GM21576 (cell line): ENCODE data around the gene UNK.
"Not testable (repeated sequence)": the region's sequence is repeated elsewhere in the genome, so short reads cannot be mapped to it uniquely, and the experiment has no call there.

Experiments
- ATAC-seq: cut with Tn5 transposase; IDR thresholded peaks from one replicate; pipeline ENCODE4 v1.9.1; 2021; ENCODE audit warnings: mild to moderate bottlenecking, moderate library complexity; ENCODE audit not compliant: unreplicated experiment

Gene UNK

GRCh38 chr17:75753514-75754377, 30.9 kb upstream of the UNK start:
- peak; percentile 53 for ATAC-seq

DNA sequence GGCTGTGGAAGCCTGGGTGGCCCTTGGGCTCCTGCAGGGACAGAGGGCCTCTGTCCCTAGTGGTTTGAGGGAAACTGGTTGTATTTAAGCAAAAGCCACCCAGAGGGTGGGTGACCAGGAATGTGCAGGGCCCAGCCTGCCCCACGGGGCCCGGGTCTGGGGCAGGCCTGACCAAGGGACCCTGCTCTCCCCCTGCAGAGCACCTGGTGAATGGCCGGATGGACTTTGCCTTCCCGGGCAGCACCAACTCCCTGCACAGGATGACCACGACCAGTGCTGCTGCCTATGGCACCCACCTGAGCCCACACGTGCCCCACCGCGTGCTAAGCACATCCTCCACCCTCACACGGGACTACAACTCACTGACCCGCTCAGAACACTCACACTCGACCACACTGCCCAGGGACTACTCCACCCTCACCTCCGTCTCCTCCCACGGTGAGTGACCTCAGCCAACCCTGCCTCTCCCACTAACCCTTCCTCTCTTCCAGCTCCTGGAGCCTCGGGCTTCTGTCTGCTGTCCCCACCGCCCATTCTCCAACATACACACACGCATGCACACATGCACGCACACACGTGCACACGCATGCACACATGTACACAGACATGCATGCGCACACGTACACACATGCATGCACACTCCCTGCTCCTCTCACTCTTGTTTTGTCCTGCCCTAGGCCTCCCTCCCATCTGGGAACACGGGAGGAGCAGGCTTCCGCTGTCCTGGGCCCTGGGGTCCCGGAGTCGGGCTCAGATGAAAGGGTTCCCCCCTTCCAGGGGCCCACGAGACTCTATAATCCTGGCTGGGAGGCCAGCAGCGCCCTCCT, 30.0 kb upstream of the UNK start:
- ATAC-seq = no peak

DNA sequence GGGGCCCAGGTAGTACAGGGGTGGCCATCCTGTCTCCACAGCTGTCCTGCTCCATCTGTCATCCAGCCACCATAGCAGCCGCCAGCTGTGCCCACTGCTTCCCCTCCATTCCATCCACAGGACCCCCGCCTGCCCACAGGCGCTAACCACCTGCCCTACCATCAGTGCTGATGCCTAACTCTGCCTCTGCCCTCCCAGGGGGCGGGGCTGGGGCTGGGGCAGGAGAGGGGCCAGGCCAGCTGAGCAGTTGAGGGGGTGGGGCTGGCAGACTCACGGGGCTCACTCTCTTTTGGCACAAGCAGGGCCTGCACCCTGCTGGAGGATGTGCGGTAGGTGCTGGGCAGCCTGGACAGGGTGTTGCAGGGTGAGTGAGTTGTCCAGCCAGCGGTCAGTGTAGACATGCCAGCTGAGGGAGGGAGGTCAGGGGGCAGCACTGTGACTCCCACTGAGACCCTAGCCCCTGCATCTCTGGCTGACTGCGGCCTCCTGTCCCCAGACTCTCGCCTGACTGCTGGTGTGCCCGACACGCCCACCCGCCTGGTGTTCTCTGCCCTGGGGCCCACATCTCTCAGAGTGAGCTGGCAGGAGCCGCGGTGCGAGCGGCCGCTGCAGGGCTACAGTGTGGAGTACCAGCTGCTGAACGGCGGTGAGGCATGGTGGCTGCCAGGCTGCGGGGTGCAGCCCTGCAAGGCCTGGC, 29.3 kb upstream of the UNK start:
- no peak for ATAC-seq

GRCh38 chr17:75755990-75756389, 28.6 kb upstream of the UNK start:
- ATAC-seq = no peak

DNA sequence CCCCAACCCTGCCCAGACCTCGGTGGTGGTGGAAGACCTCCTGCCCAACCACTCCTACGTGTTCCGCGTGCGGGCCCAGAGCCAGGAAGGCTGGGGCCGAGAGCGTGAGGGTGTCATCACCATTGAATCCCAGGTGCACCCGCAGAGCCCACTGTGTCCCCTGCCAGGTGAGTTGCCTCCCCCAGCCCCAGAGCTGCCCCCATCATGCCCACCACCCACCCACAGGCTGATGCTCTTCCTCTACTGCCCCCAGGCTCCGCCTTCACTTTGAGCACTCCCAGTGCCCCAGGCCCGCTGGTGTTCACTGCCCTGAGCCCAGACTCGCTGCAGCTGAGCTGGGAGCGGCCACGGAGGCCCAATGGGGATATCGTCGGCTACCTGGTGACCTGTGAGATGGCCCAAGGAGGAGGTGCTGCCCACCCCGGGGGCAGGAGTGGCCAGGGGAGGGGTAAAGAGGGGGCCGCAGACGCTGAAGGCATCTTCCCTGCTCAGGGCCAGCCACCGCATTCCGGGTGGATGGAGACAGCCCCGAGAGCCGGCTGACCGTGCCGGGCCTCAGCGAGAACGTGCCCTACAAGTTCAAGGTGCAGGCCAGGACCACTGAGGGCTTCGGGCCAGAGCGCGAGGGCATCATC, 28.0 kb upstream of the UNK start:
- no peak for ATAC-seq

GRCh38 chr17:75757086-75757681, 27.4 kb upstream of the UNK start:
- ATAC-seq = no peak

DNA sequence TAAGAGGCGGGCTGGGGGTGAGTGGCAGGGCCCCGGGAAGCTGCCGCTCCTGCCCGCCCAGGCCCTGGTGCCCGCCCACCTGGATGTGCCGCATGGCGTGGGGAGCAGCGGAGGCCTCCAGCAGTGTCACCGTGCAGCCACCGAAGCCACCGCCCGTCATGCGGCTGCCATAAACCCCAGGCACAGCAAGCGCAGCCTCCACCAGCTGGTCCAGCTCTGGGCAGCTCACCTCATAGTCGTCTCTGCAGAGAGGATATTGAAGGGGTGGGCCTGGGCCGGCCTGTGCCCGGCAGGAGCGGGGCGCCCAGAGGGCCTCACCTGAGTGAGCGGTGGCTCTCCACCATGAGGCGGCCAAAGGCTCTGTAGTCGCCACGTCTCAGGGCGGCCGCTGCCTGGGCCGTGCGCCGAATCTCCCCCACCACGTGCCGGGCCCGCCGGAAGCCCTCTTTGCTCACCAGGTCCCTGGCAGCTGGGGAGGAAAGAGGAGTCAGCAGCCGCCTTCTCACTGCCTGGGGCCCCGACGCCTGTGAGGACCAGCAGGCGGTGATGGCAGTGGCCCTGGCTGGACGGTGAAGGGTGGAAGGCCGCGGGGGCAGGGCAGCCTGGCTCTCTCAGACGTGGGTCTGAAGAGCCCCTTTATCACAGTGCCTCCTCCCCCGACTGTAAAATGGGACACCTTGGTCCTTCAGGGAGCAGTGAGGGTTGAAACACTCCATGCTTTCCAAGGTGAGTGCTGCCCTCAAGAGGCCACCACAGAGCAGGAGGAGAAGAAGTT, 26.3 kb upstream of the UNK start:
- ATAC-seq = no peak

GRCh38 chr17:75759457-75759856, 25.1 kb upstream of the UNK start:
- ATAC-seq = no peak

DNA sequence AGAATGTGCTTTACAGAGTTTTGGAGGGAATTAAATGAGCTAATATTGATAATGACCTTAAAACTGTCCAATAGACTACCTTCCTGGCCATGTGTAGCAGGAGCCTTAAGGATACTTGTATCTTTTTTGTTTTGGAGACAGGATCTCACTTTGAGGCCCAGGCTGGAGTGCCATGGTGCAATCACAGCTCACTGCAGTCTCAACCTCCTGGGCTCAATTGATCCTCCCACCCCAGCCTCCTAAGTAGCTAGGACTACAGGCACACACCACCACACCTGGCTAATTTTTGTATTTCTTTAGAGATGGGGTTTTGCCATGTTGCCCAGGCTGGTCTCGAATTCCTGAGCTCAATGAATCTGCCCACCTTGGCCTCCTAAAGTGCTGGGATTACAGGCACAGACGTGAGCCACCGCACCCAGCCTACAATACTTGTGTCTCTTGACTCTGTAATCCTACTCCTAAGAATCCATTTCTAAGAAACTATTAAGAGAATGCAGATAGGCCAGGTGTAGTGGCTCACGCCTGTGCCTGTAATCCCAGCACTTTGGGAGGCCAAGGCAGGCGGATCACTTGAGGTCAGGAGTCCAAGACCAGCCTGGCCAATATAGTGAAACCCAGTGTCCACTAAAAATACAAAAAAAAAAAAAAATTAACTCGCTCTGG, 24.5 kb upstream of the UNK start:
- not testable (repeated sequence) for ATAC-seq

GRCh38 chr17:75762513-75763268, 21.9 kb upstream of the UNK start:
- no peak for ATAC-seq

DNA sequence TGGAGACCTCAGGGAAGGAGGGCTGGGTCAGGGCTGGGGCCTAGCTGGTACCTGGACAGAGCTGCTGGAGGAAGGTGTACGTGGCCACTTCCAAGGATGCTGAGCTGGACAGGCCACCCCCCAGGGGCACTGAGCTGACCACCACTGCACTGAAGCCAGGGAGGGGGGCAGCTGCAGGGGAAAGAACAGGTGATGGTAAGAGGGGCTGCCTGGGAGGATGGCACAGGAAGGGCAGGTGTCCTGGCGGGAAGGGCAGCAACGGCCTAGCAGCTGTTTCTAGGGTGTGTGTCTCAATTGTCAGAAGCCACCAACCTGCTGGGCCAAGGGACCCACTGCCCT, 21.4 kb upstream of the UNK start:
- no peak for ATAC-seq

DNA sequence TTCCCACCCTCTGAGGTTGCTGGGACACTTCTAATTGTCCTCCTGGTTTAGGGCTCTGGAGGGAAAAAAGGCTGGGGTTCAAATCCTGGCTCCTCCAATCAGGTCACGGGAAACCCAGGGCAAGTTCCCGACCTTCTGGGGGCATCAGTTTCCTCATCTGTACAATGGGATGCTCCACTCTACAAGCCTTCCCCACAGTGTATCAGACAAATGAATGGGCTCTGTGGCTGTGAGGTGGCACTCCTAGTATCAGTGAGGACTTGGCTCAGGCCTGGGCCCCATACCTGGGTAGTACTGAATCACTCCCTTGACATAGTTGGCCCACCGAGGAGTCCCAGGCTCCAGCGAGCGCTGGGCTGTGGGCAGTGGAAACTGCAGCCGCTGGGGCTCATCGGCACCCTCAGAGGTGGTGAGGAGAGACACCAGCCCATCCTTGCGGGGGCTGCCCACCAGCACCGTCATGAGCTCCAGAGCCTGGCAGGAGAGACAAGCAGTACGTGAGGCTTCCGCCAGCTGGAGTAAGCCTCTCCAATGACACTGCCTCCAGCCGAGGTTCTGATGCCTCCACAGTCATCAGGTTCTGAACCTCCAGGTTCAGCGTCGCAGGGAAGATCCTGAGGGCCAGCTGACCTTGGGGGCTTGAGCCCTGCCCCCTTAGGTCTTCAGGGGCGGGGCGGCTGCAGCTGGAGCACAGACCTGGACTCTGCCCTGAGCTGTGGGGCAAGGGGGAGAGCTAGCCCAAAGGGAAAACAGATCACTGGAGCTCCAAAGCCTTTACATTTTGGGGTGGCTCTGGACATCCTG, 20.8 kb upstream of the UNK start:
- ATAC-seq = no peak

DNA sequence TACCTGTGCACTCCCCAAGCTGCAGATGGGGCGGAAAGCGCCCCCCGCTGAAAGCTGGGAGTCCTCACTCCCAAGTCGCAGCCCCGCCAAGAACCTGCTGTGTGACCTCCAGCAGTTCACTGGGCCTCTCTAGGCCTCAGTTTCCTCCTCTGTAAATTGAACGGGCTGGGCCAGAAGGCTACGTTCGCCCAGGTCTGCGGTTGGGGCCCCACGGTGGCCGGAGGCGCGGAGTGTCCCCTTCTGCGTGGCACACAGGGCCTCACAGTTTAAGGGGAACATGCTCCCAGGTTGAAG, 20.2 kb upstream of the UNK start:
- no peak for ATAC-seq

DNA sequence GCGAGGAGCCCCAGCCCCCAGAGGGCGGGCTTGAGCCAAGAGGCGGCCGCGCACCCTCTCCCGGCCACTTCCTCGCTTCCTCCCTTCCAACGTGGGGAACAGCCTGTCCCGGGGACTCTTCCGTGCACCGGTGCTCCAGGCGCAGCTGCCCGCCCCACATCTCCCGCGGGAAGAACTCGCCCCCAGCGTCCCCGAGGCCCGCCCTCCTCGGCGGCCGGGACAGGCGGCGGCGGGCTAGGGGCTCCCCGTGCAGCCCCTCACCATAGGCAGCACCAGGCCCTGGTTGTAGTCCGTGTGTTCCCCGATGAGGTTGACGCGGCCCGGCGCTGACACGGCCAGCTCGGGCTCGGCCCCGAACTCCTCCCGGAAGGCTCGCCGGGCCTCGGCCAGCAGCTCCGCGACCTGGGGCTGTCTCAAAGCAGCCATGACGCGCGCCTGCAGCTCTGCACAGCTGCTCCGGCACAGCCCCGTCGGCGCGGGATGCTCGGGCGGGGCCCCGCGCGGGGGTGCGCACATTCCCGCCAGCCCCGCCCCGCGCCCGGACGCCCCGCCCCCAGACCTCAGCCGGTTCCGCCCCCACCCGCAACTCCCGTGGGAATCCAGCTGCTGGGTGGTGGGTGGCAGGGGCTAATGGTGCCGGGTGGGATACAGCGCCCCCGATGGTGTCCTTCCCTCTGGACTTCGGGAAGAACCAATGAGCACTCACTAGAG, 19.7 kb upstream of the UNK start, which contains the start of gene GALK1:
Gene GALK1, minus strand, starts transcription at position 482 of the 711 bp plus-strand sequence. Its CDS starts 56 bp downstream, at position 426.
- ATAC-seq = peak; percentile 56

DNA sequence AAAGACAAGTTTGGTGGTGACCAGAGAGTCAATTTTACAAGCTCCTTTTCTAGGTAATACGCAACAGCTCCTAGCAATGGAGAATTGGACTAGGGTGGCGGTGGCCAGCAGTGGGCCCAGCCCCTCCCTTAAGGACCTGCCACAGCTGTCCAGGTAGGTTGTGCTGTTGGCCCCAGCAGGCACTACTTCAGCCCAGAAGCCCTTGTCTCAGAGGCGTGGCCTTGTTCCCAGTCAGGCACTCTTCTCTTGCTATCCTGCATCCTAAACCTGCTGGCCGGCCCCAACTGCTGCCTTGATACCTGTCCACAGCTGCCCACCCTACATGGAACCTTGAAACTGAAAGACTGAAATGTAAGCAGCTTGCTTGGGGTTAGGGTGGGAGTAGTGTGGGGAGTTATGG, 18.6 kb upstream of the UNK start:
- no peak for ATAC-seq

- ATAC-seq = no peak
Measured at GRCh38 chr17:75767881-75768280, 16.7 kb upstream of the UNK start.

DNA sequence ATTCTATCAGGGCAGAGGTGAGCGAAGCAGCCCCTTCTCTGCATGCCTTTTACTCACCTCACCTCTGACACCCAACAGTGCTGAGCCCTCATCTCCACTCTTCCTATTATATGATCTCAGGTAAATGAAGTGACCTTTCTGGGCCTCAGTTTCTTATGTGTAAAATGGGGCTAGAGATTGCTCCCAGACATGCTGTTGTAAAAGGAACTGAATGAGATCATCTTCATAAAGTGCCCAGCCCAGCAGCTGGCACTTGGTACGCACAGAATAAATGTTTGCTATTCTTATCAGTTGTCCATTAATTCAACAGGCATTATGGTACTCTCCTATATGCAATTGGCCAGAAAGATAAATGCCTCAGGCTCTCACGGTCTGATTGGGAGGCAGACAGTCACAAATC, 15.1 kb upstream of the UNK start:
- no peak for ATAC-seq
